Measurements from ENCODE around the gene MLIP. TPM values are rescaled to one million over a fixed set of nuclear protein-coding genes. Genes with fewer than 3 reads are reported as not detected.
"Not testable (repeated sequence)": the region's sequence is repeated elsewhere in the genome, so short reads cannot be mapped to it uniquely, and the experiment has no call there.

MLIP gene
- total RNA-seq, 1 experiment from 2014 or later = not detected

- no peak for DNase-seq (ENCODE audit: low spot score)
Observed at GRCh38 chr6:54217018-54217417, 105.8 kb downstream of the MLIP start.

GRCh38 chr6:54222217-54222616, 111.0 kb downstream of the MLIP start:
- DNase-seq (ENCODE audit: low spot score) = no peak

GRCh38 chr6:54232703-54233102, 121.5 kb downstream of the MLIP start:
- no peak for DNase-seq (ENCODE audit: low spot score)

- DNase-seq (ENCODE audit: low spot score) = no peak
Observed at GRCh38 chr6:54234539-54234938, 123.3 kb downstream of the MLIP start.

- no peak for DNase-seq (ENCODE audit: low spot score)
Observed at GRCh38 chr6:54236984-54237383, 125.7 kb downstream of the MLIP start.

- no peak for DNase-seq (ENCODE audit: low spot score)
Observed at GRCh38 chr6:54238396-54238795, 127.2 kb downstream of the MLIP start.

GRCh38 chr6:54243699-54244098, 132.5 kb downstream of the MLIP start:
- no peak for DNase-seq (ENCODE audit: low spot score)

- DNase-seq (ENCODE audit: low spot score) = peak; percentile 20
Observed at GRCh38 chr6:54244430-54244829, 133.2 kb downstream of the MLIP start.

- DNase-seq (ENCODE audit: low spot score) = no peak
Observed at GRCh38 chr6:54245265-54245664, 134.0 kb downstream of the MLIP start.

GRCh38 chr6:54248319-54248718, 137.1 kb downstream of the MLIP start:
- no peak for DNase-seq (ENCODE audit: low spot score)

GRCh38 chr6:54248994-54249393, 137.8 kb downstream of the MLIP start:
- no peak for DNase-seq (ENCODE audit: low spot score)

GRCh38 chr6:54249812-54250211, 138.6 kb downstream of the MLIP start:
- not testable (repeated sequence) for DNase-seq (ENCODE audit: low spot score)

- DNase-seq (ENCODE audit: low spot score) = no peak
Observed at GRCh38 chr6:54252496-54252895, 141.3 kb downstream of the MLIP start.

GRCh38 chr6:54252916-54253315, 141.7 kb downstream of the MLIP start:
- no peak for DNase-seq (ENCODE audit: low spot score)

GRCh38 chr6:54254886-54255285, 143.6 kb downstream of the MLIP start:
- DNase-seq (ENCODE audit: low spot score) = no peak

GRCh38 chr6:54255886-54256285, 144.6 kb downstream of the MLIP start:
- DNase-seq (ENCODE audit: low spot score) = no peak

- DNase-seq (ENCODE audit: low spot score) = no peak
Observed at GRCh38 chr6:54260025-54260424, 148.8 kb downstream of the MLIP start.

GRCh38 chr6:54262499-54262898, 151.3 kb downstream of the MLIP start:
- DNase-seq (ENCODE audit: low spot score) = no peak

- DNase-seq (ENCODE audit: low spot score) = no peak
Observed at GRCh38 chr6:54262971-54263370, 151.7 kb downstream of the MLIP start.

- no peak for DNase-seq (ENCODE audit: low spot score)
Observed at GRCh38 chr6:54264581-54265272, 153.5 kb downstream of the MLIP start.

- no peak for DNase-seq (ENCODE audit: low spot score)
Observed at GRCh38 chr6:54266400-54266923, 155.2 kb downstream of the MLIP start.

- peak; percentile 56 for DNase-seq (ENCODE audit: low spot score)
Observed at GRCh38 chr6:54267798-54268197, 156.6 kb downstream of the MLIP start.

- no peak for DNase-seq (ENCODE audit: low spot score)
Observed at GRCh38 chr6:54273214-54273820, 162.1 kb downstream of the MLIP start.

Measured in H4 (cell line).